Left lung (tissue), 10 donors: ENCODE measurements around the gene SMAD2. TPM values are rescaled to one million over a fixed set of nuclear protein-coding genes. Genes with fewer than 3 reads are reported as not detected.

Experiments used
- ATAC-seq: fragments of 200-7000 bp; cut with Tn5 transposase; one replicate; pipeline ENCODE4 v1.9.1; 2020; ENCODE audit warnings: moderate library complexity
- DNase-seq, 4 donors: peaks; one replicate each; pipeline ENCODE4 v3.0.0-alpha.2; 2013 to 2020
- H3K27ac ChIP-seq, 2 donors: fragments of 200-600 bp; sonication (generic) in 1 of 2; one replicate each; pipeline versions ENCODE4 v1.5.0 to v1.8.0; 2020 to 2021
- H3K27me3 ChIP-seq, 2 donors: fragments of 200-600 bp; sonication (generic) in 1 of 2; one replicate each; pipeline versions ENCODE4 v1.5.0 to v1.8.0; 2020 to 2021
- H3K36me3 ChIP-seq, 2 donors: fragments of 200-600 bp; sonication (generic) in 1 of 2; one replicate each; pipeline versions ENCODE4 v1.5.0 to v1.8.0; 2020 to 2021
- H3K4me1 ChIP-seq, 2 donors: fragments of 200-600 bp; one replicate each; pipeline ENCODE4 v1.8.0; 2021
- H3K4me3 ChIP-seq, 2 donors: fragments of 200-600 bp; sonication (generic) in 1 of 2; one replicate each; pipeline versions ENCODE4 v1.5.0 to v1.8.0; 2020 to 2021; ENCODE audit warnings: mild to moderate bottlenecking in 1 of 2
- H3K9me3 ChIP-seq, 2 donors: fragments of 200-600 bp; sonication (generic) in 1 of 2; one replicate each; pipeline versions ENCODE4 v1.5.0 to v1.8.0; 2020 to 2021
- CTCF ChIP-seq, 2 donors: fragments of 200-600 bp; sonication (generic) in 1 of 2; IDR thresholded peaks; one replicate each; pipeline versions ENCODE4 v1.5.0 to v1.8.0; 2021; ENCODE audit warnings: antibody characterized with exemption in 2 of 2
- intact Hi-C, 2 donors: fragments of 100-400 bp; cut with DNase I; formaldehyde crosslinking; loops; one replicate each; pipeline versions ENCODE4 v1.11.2 to v1.14.2; 2022
- polyA plus RNA-seq, 6 donors: library from polyadenylated mRNA; unstranded; fragments of 120-200 nt; gene quantifications; one replicate each; pipeline ENCODE4 v1.2.1, GENCODE V29; 2013; ENCODE audit not compliant: insufficient read length in 6 of 6
- total RNA-seq, 2 donors: library from RNA; stranded (reverse); fragmentation: NEBNext Ultra II Directional; extraction: Animal tissue kit (Norgen Biotek cat#: 25700); gene quantifications; one replicate each; pipeline ENCODE4 v1.2.1, GENCODE V29; 2021
- donor health status: DM: no; HTN: yes; CAD: no.
- donor health status: DM: no; HTN: no; CAD: no.

SMAD2 gene
- total and polyA plus RNA-seq, 8 donors = 75.9 to 143 (median 85.9) TPM

- Histone ChIP-seq H3K36me3 (peaks cover 0 to 5% of the 10 kb centered on the region in 2 donors), H3K9me3 (no peaks in the 10 kb centered on the region), H3K4me3 (no peak overlapping the region), H3K4me1 (peaks cover 0 to 52% of the 10 kb centered on the region in 2 donors), H3K27ac (peak overlapping the region; percentile 0 to 42), H3K27me3 (no peaks in the 10 kb centered on the region)
- no peak for ATAC-seq
- DNase-seq = no peak
- intact Hi-C loops = no loop called here
- TF ChIP-seq CTCF (IDR thresholded peaks at IDR 0.05) = no peak
Observed at GRCh38 chr18:47912794-47913585, 17.5 kb downstream of the SMAD2 start.

- intact Hi-C loops = no loop called here
Observed at GRCh38 chr18:47912343-47912742, 18.1 kb downstream of the SMAD2 start.

GRCh38 chr18:47911877-47912276 lies 18.6 kb downstream of the SMAD2 start:
- H3K27me3 ChIP-seq = no peaks in the 10 kb centered on the region
- intact Hi-C loops = no loop called here
- H3K4me3 ChIP-seq = no peak overlapping the region
- H3K4me1 ChIP-seq = peaks cover 0 to 52% of the 10 kb centered on the region in 2 donors
- no peak for DNase-seq
- no peak for ATAC-seq
- TF ChIP-seq CTCF (IDR thresholded peaks at IDR 0.05) = no peak
- H3K9me3 ChIP-seq = no peaks in the 10 kb centered on the region
- peaks cover 0 to 5% of the 10 kb centered on the region in 2 donors for H3K36me3 ChIP-seq
- H3K27ac ChIP-seq = peak overlapping the region in 1 of 2 donors; percentile 42

More at GRCh38 chr18:47912343-47912742, 18.1 kb downstream of the SMAD2 start:
- H3K27me3 ChIP-seq = no peaks in the 10 kb centered on the region
- ATAC-seq = peak; percentile 43
- H3K4me1 ChIP-seq = peaks cover 0 to 52% of the 10 kb centered on the region in 2 donors
- H3K9me3 ChIP-seq = no peaks in the 10 kb centered on the region
- no peak for DNase-seq
- peak overlapping the region in 1 of 2 donors; percentile 42 for H3K27ac ChIP-seq
- no peak overlapping the region for H3K4me3 ChIP-seq
- no peak for TF ChIP-seq CTCF (IDR thresholded peaks at IDR 0.05)
- H3K36me3 ChIP-seq = peaks cover 0 to 5% of the 10 kb centered on the region in 2 donors

GRCh38 chr18:47909484-47909883 lies 21.0 kb downstream of the SMAD2 start:
- Histone ChIP-seq H3K27me3 (no peaks in the 10 kb centered on the region), H3K9me3 (peaks cover 3 to 8% of the 10 kb centered on the region in 2 donors), H3K27ac (no peak overlapping the region), H3K4me1 (peaks cover 0 to 38% of the 10 kb centered on the region in 2 donors), H3K4me3 (no peak overlapping the region), H3K36me3 (peaks cover 0 to 5% of the 10 kb centered on the region in 2 donors)
- intact Hi-C loops = no loop called here
- DNase-seq = no peak
- ATAC-seq = peak; percentile 15
- no peak for TF ChIP-seq CTCF (IDR thresholded peaks at IDR 0.05)

GRCh38 chr18:47908592-47908991 lies 21.9 kb downstream of the SMAD2 start:
- intact Hi-C loops = no loop called here
- Histone ChIP-seq H3K4me3 (no peak overlapping the region), H3K27ac (no peak overlapping the region), H3K4me1 (peaks cover 0 to 29% of the 10 kb centered on the region in 2 donors), H3K9me3 (peaks cover 3 to 8% of the 10 kb centered on the region in 2 donors), H3K36me3 (peaks cover 0 to 5% of the 10 kb centered on the region in 2 donors), H3K27me3 (no peaks in the 10 kb centered on the region)
- ATAC-seq = no peak
- no peak for DNase-seq
- no peak for TF ChIP-seq CTCF (IDR thresholded peaks at IDR 0.05)
